ENCODE results near the gene IL1F10. TPM values are rescaled to one million over a fixed set of nuclear protein-coding genes. Genes with fewer than 3 reads are reported as not detected.

Gene IL1F10
- total RNA-seq, 4 donors from 2014 or later = 8.3 to 41.6 (median 20.1) TPM

DNA sequence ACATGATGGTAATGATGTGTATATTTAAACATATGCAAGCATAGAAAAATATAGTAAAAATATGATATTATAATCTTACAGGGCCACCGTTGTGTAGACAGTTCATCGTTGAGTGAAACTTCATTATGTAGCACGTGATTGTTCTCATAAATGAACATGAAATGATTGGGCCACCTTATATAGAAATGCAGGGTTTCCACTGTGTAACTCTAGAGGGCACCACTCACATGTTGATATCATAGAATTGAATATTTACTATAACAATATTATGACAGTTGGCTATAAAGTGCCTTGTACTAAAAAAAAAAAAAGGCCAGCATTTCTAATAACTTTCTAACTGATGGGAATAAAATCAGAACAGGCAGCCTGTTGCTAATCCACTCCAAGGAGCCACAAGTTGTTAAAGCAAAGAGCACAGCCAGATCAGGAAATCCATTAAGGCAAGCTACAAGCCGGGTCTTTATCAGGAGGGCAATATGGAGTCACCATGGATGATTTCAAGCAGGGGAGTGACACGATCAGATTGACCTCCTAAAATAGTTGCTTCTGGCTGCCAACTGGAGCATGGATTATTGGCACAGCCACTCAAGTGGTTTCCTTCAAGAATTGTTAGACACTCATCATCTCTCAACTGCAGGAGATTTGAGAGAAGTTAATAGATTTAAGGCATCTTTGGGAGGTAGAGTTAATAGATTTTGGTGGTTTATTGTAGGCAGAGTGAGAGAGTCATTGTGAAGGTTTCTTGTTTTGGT lies 16.7 kb downstream of the IL1F10 start:
- TF ChIP-seq, protein P1, sequence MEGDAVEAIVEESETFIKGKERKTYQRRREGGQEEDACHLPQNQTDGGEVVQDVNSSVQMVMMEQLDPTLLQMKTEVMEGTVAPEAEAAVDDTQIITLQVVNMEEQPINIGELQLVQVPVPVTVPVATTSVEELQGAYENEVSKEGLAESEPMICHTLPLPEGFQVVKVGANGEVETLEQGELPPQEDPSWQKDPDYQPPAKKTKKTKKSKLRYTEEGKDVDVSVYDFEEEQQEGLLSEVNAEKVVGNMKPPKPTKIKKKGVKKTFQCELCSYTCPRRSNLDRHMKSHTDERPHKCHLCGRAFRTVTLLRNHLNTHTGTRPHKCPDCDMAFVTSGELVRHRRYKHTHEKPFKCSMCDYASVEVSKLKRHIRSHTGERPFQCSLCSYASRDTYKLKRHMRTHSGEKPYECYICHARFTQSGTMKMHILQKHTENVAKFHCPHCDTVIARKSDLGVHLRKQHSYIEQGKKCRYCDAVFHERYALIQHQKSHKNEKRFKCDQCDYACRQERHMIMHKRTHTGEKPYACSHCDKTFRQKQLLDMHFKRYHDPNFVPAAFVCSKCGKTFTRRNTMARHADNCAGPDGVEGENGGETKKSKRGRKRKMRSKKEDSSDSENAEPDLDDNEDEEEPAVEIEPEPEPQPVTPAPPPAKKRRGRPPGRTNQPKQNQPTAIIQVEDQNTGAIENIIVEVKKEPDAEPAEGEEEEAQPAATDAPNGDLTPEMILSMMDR (IDR thresholded peaks at IDR 0.05) = no peak
- TF ChIP-seq POLR2A (IDR thresholded peaks at IDR 0.05) = no peak
- no peak overlapping the region for H3K4me3 ChIP-seq (ENCODE audit: low read depth, poor library complexity, severe bottlenecking)
- intact Hi-C loops (cut with DNase I; ENCODE audit: low total_unique reads) = loop anchor here (5.0 kb wide), 1 partner anchor 113 kb away; no protein-coding TSS in a partner anchor
- WGBS, 2 donors = 21 to 41% methylated on average over 5 of the region's 5 CpGs
- DNase-seq (ENCODE audit: low spot score in 2 of 2) = no peak

DNA sequence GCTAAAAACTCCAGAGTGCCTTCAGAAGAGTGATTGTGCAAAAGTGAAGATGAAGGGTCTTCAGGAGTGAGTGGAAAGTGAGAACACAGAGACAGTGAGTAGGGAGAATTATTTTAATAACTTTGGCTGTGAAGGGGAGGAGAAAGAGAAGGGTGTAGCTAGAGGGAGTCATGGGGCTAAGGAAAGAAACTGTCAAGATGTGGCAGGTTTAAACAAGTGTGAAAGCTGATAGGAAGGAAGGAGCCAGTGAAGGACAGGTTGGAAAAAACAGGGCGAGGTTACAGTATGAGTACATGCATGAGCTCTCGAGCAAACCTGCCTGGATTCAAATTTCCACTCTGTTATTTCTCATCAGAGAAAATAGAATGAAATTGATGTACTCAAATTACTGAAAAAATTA lies 17.8 kb downstream of the IL1F10 start:
- no peak overlapping the region for H3K4me3 ChIP-seq (ENCODE audit: low read depth, poor library complexity, severe bottlenecking)
- TF ChIP-seq, protein P1 (IDR thresholded peaks at IDR 0.05) = no peak
- TF ChIP-seq POLR2A (IDR thresholded peaks at IDR 0.05) = no peak
- intact Hi-C loops (cut with DNase I; ENCODE audit: low total_unique reads) = no loop called here
- WGBS, 2 donors = 41 to 56% methylated on average over 2 of the region's 2 CpGs
- no peak for DNase-seq (ENCODE audit: low spot score in 2 of 2)

DNA sequence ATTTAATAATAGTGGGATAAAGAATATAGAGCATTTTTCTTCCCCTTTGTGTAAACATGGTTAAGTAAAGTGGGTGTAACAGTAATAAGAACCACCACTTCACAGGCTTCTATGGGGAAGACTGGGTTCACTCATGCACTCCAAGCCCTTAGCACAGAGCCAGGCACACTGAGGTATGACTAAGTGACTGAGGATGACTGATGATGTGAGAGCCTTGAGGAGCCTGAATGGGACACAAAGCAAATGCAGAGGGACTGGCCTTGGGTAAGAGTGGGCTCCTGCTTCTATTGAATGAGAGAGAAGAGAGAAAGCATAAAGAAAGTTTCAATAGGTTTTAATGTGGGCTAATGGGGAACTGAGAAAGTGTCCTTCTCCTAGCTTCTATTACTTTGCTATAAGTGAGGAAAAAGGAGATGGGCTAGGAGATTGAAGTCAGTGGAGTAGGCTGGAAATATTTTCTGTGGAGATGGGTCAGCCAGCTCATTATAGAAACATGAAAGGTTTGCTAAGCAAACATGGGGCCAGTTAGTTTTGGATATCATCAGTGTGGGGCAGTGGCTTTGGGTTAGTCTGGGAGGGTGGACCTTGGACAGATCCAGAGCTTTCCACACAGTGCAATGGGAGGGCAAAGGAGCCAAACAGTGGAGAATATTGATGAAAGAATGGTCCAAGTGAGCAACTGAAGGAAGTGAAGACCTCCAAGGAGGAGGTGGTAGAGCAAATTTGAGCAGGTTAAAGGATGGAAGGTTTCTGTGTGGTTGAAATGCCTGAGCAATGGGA lies 20.6 kb downstream of the IL1F10 start:
- no peak for DNase-seq (ENCODE audit: low spot score in 2 of 2)
- H3K4me3 ChIP-seq (ENCODE audit: low read depth, poor library complexity, severe bottlenecking) = no peak overlapping the region
- intact Hi-C loops (cut with DNase I; ENCODE audit: low total_unique reads) = no loop called here
- TF ChIP-seq, protein P1 (IDR thresholded peaks at IDR 0.05) = no peak
- no peak for TF ChIP-seq POLR2A (IDR thresholded peaks at IDR 0.05)

DNA sequence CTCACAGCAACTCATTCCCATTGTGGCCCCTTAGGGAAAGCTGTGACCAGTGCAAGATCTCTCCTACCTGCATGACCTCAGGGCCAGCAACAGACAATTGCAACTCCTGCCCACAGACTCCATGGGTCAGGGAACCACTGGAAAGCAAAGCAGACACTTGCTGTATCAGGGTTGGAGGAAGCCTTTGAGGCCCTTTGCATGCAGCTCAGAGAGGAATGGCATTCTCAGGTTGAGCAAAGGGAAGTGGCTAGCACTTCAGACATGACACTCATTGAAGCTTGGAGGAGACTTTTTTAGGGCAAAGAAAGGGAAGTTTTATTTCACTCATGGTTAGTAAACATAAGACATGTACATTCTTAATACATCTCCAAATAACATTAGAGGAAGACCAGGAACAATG lies 22.1 kb downstream of the IL1F10 start:
- DNase-seq (ENCODE audit: low spot score in 2 of 2) = no peak
- no peak overlapping the region for H3K4me3 ChIP-seq (ENCODE audit: low read depth, poor library complexity, severe bottlenecking)
- TF ChIP-seq, protein P1 (IDR thresholded peaks at IDR 0.05) = no peak
- TF ChIP-seq POLR2A (IDR thresholded peaks at IDR 0.05) = no peak
- intact Hi-C loops (cut with DNase I; ENCODE audit: low total_unique reads) = no loop called here

DNA sequence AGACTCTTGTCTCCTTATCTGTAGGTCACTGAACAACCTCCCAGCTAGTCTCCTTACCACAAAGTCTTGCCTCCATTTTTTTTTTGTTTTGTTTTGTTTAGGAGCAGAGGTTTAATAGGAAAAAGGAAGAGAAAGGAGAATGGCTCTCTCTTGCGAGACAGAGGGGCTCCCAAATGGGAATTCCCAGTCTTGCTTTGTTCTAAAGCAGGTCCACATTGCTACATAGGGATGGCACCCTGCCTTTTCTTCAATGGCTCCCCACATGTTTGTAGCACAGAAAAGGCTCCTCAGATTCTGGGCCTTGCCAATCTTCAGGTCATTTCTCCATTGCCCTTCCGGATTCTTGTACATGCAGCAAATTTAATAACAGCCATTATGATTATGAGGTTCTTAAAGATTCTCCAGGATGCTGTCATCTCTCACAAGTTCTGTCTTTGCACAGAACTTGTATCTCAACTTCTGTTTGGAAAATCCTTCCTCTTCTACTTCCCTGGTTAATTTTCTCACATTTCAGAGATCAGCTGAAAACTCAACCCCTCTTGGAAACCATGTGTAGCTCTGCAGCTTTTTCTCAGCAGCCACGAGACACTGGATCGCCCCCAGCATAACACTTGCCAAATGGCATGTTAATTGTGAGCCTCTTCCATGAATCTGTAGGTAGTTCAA lies 23.6 kb downstream of the IL1F10 start:
- TF ChIP-seq, protein P1 (IDR thresholded peaks at IDR 0.05) = no peak
- no peak for TF ChIP-seq POLR2A (IDR thresholded peaks at IDR 0.05)
- intact Hi-C loops (cut with DNase I; ENCODE audit: low total_unique reads) = no loop called here
- H3K4me3 ChIP-seq (ENCODE audit: low read depth, poor library complexity, severe bottlenecking) = no peak overlapping the region
- 56 to 61% methylated on average over 4 of the region's 4 CpGs for WGBS, 2 donors
- no peak for DNase-seq (ENCODE audit: low spot score in 2 of 2)

Measured in lower leg skin (tissue), 4 donors.